GM21360 (cell line): ENCODE results near the gene EPHB4.
A peak's percentile ranks its signal among the peaks of the same experiment; 100 is the strongest.
"Not testable (repeated sequence)": the region's sequence is repeated elsewhere in the genome, so short reads cannot be mapped to it uniquely, and the experiment has no call there.

Experiments
- ATAC-seq: cut with Tn5 transposase; IDR thresholded peaks from one replicate; pipeline ENCODE4 v1.9.1; 2021; ENCODE audit warnings: mild to moderate bottlenecking, moderate library complexity; ENCODE audit not compliant: unreplicated experiment

EPHB4 gene

GRCh38 chr7:100823140-100823525, 4.2 kb downstream of the EPHB4 start:
- ATAC-seq: no peak

DNA sequence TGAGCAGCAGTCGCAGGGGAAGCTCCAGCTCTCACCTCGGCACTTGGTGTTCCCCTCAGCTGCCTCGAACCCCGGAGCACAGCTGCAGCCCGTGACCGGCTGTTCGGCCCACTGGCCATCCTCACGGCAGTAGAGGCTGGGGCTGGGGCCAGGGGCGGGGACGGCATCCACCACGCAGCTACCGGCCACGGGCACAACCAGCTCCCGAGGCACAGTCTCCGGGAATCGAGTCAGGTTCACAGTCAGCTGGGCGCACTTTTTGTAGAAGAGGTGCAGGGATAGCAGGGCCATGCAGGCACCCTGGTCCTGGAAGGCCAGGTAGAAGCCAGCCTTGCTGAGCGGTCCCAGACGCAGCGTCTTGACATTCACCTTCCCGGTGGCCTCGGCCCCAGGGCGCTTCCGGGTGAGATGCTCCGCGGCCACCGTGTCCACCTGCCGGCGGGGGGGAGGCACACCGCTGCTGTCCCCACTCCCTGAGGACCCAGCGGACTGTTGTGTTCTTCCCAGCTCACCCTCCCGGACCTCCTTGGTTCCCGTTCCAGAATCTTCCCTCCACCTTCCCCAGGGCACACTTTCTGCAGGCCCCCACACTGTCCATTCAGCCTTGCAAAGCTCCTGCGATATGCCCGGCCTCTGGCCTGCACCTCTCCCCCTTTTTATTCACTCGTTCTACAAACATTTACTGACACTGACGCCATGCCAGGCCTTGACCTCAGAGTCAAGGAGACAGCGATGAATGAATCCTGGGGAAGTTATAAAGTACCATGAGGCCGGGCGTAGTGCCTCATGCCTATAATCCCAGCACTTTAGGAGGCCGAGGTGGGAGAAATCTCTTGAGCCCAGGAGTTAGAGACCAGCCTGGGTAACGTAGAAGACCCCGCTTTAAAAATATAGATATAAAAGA, 4.8 kb downstream of the EPHB4 start:
- ATAC-seq: no peak

- no peak for ATAC-seq
These were observed 7.7 kb downstream of the EPHB4 start for GRCh38 chr7:100819586-100819985.

DNA sequence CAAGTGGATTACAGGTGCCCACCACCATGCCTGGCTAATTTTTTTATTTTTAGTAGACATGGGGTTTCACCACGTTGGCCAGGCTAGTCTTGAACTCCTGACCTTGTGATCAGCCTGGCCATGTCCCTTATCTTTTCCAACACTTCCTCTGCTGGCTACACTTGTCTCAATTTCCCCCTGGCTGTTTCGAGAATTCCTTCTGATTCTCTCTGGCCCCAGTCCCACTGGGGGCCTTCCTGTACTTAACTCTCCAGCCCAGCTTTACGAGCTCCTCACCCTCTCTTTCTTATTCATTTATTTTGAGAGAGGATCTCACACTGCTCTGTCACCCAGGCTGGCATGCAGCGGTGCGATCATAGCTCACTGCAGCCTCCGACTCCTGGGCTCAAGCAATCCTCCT, 8.5 kb downstream of the EPHB4 start:
- no peak for ATAC-seq

GRCh38 chr7:100818366-100818765, 9.0 kb downstream of the EPHB4 start:
- no peak for ATAC-seq

GRCh38 chr7:100817097-100817496, 10.2 kb downstream of the EPHB4 start:
- ATAC-seq: no peak

- not testable (repeated sequence) for ATAC-seq
These were observed 10.8 kb downstream of the EPHB4 start for GRCh38 chr7:100816515-100816914.

- ATAC-seq: no peak
These were observed 14.6 kb downstream of the EPHB4 start for GRCh38 chr7:100812729-100813128.

DNA sequence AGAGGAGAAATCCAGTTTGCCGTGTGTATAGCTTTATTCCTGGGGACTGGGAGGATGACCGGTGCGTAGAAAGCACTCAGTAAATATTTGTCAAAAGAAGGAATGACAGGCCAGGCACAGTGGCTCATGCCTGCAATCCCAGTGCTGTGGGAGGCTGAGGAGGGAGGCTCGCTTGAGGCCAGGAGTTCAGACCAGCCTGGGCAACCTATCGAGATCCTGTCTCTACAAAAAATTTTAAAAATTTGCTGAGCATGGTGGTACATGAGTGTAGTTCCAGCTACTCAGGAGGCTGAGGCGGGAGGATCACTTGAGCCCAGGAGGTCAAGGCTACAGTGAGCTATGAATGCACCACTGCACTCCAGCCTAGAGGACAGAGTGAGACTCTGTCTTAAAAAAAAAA, 15.8 kb downstream of the EPHB4 start:
- ATAC-seq: no peak

DNA sequence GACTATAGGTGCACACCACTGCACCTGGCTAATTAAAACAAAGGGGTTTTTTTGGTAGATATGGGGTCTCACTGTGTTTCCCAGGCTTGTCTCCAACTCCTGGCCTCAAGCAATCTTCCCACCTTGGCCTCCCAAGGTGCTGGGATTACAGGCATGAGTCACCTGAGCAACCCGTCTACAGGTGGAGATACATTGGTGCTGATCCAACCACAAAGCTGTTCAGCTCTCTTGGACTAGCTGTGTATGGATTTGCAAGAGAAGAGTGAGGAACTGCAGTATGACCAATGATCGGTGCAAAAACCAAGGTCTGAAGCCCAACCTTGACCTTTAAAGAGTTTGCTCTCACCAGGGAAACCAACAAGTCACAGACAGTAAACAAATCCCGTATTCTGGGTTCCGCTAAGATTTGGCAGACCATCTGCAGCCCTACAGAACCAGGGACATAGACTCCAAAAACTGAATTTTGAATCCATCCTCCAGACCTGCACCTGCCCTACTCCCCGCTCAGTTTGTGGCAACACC, 18.9 kb downstream of the EPHB4 start:
- ATAC-seq: no peak

GRCh38 chr7:100806883-100807282, 20.4 kb downstream of the EPHB4 start:
- not testable (repeated sequence) for ATAC-seq

DNA sequence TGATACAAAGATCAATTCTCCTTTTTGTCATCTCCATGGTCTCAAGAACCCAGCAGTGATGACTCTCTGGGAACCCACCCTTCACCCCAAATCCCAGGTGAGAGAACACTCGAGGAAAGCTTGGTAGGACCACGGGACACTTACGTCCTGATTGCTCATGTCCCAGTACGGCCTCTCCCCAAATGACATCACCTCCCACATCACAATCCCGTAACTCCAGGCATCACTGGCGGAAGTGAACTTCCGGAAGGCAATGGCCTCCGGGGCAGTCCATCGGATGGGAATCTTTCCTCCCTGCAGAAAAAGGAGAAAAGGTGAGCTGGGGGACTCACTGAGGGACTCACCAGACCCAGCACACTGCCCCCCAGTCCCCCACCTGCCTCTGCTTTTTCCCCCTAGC, 21.0 kb downstream of the EPHB4 start:
- ATAC-seq: no peak

DNA sequence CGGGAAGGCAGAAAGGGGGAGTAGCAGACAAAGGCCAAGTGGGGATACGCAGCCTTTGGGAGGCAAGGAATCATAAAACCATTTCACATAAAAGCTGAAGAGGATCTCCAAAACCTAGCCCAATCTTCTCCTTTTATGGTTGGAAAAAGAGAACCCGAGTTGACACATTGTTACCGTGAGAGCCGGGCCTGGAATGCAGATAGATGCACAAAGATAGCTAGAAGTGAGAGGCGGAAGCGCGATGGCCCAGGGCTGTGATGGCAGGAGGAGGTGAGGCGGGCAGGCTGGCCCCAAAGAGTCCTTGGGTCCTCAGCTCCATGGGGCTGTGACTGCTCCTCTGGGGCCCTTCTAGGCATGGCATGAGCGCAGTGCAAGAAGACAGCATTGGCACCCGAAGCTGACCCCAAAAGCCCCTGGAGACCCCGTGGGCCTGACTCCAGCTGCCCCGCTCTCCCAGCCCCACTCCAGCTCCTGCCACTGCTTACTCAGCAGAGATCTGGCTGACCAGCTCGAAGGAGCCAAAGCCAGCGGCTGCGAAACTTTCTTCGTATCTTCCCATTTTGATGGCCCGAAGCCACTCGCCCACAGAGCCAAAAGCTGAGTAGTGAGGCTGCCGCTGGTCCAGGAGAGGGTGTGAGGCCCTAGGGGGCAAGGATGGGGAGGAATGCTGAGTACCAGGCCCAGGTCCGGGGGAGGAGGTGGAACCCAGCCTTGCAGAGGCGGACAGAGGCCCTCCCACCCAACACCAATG, 22.5 kb downstream of the EPHB4 start:
- ATAC-seq: no peak

DNA sequence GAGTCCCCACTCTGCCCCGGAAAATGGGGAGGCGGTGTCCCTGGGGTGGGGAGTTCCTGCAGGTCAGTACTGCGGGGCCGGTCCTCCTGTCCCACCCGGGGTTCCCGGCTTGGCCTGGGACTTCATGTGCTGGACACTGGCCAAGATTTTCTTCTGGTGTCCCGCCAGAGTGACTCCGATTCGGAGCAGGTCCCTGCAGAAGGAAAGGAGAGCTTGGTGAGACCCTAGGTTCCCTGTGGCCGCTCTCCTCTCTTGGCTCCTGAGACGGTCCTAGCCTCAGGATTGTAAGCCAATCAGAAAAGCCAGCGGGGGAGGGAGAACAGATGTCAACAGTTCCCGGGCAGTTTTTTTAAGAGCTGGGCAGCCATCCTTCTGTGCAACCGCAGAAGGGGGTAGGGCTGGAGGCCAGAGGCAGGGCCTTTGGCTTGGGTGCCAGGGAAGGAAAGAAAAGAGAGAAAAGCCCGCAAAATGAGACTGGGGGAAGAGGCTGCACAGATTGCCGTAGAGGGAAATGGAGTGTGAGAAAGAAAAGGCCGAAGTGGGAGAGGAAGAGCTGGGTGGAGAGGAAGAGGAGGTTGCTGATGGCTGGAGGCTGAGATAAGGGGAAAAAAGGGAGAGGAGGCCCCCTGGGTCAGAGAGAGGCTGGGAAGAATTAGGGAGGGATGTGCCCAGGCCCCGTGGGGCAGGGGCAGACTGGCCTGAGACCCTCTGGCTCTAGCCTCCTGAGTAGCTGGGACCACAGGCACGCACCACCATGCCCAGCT, 23.7 kb downstream of the EPHB4 start:
- ATAC-seq: peak; percentile 79

- ATAC-seq: no peak
These were observed 24.4 kb downstream of the EPHB4 start for GRCh38 chr7:100802951-100803350.

DNA sequence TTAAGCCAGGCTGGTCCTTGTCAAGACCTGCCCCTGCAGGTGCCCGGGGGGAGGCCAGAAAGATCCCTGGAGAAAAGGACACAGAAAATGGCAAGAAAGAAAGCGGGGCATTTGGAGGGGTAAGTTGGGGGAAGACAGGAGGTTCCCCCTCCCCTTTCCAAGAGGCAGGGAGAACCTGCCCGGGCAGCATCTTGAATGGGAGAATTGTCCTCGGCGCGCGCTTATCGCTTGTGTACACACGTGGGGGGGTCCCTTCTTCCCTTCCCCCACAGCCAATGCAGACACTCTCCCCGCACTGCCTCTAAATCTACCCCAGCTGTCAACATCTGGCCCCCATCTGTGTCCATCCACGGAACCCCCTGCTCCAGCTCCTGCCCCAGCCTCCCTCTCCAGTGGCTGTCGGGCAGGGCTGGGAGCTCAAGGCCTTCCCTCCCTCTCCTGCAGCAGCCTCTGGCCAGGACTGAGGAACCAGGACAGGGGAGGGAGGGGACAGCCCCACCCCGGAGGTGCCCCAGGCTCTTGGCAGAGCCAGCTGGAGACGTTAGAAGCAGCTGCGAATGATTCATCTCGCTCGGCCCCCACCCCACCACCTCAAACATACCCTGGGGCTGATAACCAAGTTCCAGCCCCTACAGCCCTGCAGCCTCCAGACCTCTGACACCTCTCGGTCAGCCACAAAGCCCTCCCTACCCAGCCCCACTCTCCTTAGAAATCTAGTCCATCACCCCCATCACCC, 25.3 kb downstream of the EPHB4 start:
- no peak for ATAC-seq

GRCh38 chr7:100799037-100799896, 28.1 kb downstream of the EPHB4 start:
- ATAC-seq: no peak

- no peak for ATAC-seq
These were observed 32.6 kb downstream of the EPHB4 start for GRCh38 chr7:100794741-100795140.

DNA sequence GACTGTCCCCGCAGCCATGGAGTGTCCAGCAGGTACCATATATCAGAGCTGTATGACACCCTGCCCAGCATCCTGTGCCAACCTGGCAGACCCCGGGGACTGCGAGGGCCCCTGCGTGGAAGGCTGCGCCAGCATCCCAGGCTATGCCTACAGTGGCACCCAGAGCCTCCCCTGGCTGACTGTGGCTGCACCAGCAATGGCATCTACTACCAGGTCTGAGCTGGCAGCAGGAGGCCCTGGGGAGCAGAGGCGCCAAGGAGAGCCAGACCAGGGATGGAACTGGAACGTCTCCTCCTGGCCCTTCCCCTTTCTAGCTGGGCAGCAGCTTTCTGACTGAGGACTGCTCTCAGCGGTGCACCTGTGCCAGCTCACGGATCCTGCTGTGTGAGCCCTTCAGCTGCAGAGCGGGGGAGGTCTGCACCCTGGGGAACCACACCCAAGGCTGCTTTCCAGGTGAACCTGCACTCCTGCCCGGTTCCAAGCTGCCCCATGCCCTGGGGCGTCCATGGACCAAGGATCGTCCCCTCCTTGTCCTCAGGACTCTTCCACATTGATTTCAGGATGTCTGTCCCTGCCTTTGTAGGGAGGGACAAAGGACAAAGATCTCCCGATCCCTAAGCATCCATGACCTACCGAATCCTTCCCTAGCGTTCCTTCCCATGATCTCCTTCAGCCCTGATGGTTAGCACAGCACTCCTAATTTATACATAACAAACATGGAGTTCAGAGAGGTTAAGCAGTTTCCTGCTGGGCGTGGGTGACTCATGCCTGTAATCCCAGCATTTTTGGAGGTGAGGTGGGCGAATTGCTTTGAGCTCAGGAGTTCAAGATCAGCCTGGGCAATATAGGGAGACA, 33.3 kb downstream of the EPHB4 start:
- ATAC-seq: no peak
